Neutrophil (primary cell): ENCODE data around the gene WDR38.
"Not testable (repeated sequence)": the region's sequence is repeated elsewhere in the genome, so short reads cannot be mapped to it uniquely, and the experiment has no call there.

Source experiments
- H3K27ac ChIP-seq: fragments of 200-600 bp; sonication (generic); 2 replicates; pipeline ENCODE4 v1.5.1; 2016; ENCODE audit warnings: mild to moderate bottlenecking, moderate library complexity
- H3K27me3 ChIP-seq: fragments of 200-600 bp; sonication (generic); 2 replicates; pipeline ENCODE4 v1.6.0; 2016; ENCODE audit warnings: mild to moderate bottlenecking
- H3K36me3 ChIP-seq: fragments of 200-600 bp; sonication (generic); 2 replicates; pipeline ENCODE4 v1.5.1; 2017
- H3K4me1 ChIP-seq, 2 experiments: fragments of 200-600 bp in 1 of 2; sonication (generic) in 1 of 2; 1 replicate in 1 of 2; 2 replicates in 1 of 2; pipeline versions ENCODE4 v1.5.1 to v1.6.1; 2013 to 2016; ENCODE audit warnings: low read depth in 1 of 2, low read length in 1 of 2, mild to moderate bottlenecking in 1 of 2, moderate library complexity in 1 of 2; ENCODE audit not compliant: control insufficient read depth in 1 of 2, insufficient read depth in 1 of 2
- H3K4me3 ChIP-seq, 2 experiments: fragments of 200-600 bp in 1 of 2; sonication (generic) in 1 of 2; 1 replicate in 1 of 2; 2 replicates in 1 of 2; pipeline ENCODE4 v1.5.1; 2013 to 2016; ENCODE audit warnings: low read depth in 1 of 2, low read length in 1 of 2, mild to moderate bottlenecking in 1 of 2, moderate library complexity in 1 of 2
- H3K9me3 ChIP-seq: fragments of 200-600 bp; sonication (generic); 2 replicates; pipeline ENCODE4 v1.5.1; 2016
- CTCF ChIP-seq: fragments of 200-600 bp; sonication (generic); IDR thresholded peaks from 2 replicates; pipeline ENCODE4 v1.5.1; 2016; ENCODE audit warnings: antibody characterized with exemption

WDR38 gene

DNA sequence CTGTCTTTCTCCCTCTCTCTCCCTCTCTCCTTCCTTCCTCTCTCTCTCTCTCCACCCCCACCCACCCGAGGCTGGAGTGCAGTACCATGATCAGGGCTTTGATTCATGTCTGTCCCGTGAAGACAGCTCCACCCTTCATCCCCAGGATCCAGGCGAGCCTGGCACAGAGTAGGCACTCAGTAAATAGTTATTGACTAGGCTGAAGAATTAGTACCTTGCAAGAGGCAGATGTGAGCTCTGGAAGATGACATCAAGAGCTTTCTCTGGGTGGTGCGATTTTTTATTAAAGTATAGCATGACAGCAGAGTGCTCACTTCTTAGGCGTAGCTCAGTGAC, 24.0 kb upstream of the WDR38 start:
- Histone ChIP-seq H3K36me3 (no peaks in the 10 kb centered on the region), H3K27me3 (no peaks in the 10 kb centered on the region), H3K9me3 (no peaks in the 10 kb centered on the region), H3K4me1 (peaks cover 0 to 4% of the 10 kb centered on the region in 2 experiments), H3K27ac (no peak overlapping the region), H3K4me3 (no peak overlapping the region)
- TF ChIP-seq CTCF: no peak

- Histone ChIP-seq H3K27me3 (no peaks in the 10 kb centered on the region), H3K4me1 (peaks cover 0 to 4% of the 10 kb centered on the region in 2 experiments), H3K27ac (no peak overlapping the region), H3K36me3 (no peaks in the 10 kb centered on the region), H3K9me3 (no peaks in the 10 kb centered on the region), H3K4me3 (no peak overlapping the region)
- TF ChIP-seq CTCF: no peak
These were observed 22.7 kb upstream of the WDR38 start for GRCh38 chr9:124830593-124830992.

GRCh38 chr9:124831642-124832364, 21.5 kb upstream of the WDR38 start:
- no peak for TF ChIP-seq CTCF
- Histone ChIP-seq H3K9me3 (no peaks in the 10 kb centered on the region), H3K27ac (no peak overlapping the region), H3K27me3 (peaks cover 6% of the 10 kb centered on the region), H3K4me3 (no peak overlapping the region), H3K4me1 (peaks cover 0 to 4% of the 10 kb centered on the region in 2 experiments), H3K36me3 (no peaks in the 10 kb centered on the region)

GRCh38 chr9:124834591-124834990, 18.7 kb upstream of the WDR38 start:
- no peak overlapping the region for H3K27ac ChIP-seq
- no peaks in the 10 kb centered on the region for H3K9me3 ChIP-seq
- TF ChIP-seq CTCF: no peak
- H3K4me3 ChIP-seq: no peak overlapping the region
- peaks cover 34% of the 10 kb centered on the region for H3K27me3 ChIP-seq
- peaks cover 0 to 4% of the 10 kb centered on the region in 2 experiments for H3K4me1 ChIP-seq
- no peaks in the 10 kb centered on the region for H3K36me3 ChIP-seq

DNA sequence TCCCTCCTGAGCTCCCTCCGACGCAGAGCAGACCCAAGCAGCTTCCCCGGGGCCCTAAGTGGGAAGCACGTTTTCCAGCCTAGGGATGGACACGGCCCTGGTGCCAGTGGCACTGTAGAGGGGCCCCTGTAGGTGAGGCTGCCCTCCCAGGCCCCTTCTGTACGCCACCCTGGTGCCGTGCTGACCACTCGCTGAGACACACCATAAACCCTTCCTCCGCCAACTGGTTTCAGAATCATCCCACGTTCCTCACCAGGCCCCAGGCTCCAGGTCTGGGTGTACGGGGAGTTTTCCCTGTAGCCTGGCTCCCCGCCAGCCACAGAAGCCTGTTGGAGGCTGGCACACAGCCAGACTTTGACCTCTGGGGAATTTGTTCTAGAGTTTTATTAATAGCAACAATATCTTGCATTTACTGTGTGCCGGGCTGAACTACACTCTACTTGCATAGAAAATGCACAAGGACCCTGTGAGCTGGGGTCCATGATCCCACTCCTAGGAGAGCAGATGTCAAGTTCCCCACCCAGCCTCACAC, 18.2 kb upstream of the WDR38 start:
- TF ChIP-seq CTCF: no peak
- H3K4me3 ChIP-seq: no peak overlapping the region
- peaks cover 39% of the 10 kb centered on the region for H3K27me3 ChIP-seq

DNA sequence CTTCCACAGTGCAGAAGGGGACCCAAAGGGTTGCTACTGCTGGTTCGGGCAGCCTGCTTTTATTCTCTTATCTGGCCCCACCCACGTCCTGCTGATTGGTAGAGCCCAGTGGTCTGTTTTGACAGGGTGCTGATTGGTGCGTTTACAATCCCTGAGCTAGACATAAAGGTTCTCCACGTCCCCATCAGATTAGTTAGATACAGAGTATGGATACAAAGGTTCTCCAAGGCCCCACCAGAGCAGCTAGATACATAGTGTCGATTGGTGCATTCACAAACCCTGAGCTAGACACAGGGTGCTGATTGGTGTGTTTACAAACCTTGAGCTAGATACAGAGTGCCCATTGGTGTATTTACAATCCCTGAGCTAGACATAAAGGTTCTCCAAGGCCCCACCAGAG, 15.1 kb upstream of the WDR38 start:
- H3K4me1 ChIP-seq, H3K4me3 ChIP-seq: not testable (repeated sequence)
- H3K27me3 ChIP-seq: peaks cover 45% of the 10 kb centered on the region

More for the DNA sequence above, 18.2 kb upstream of the WDR38 start:
- no peaks in the 10 kb centered on the region for H3K9me3 ChIP-seq
- H3K4me1 ChIP-seq: peaks cover 0 to 4% of the 10 kb centered on the region in 2 experiments
- no peaks in the 10 kb centered on the region for H3K36me3 ChIP-seq
- no peak overlapping the region for H3K27ac ChIP-seq

DNA sequence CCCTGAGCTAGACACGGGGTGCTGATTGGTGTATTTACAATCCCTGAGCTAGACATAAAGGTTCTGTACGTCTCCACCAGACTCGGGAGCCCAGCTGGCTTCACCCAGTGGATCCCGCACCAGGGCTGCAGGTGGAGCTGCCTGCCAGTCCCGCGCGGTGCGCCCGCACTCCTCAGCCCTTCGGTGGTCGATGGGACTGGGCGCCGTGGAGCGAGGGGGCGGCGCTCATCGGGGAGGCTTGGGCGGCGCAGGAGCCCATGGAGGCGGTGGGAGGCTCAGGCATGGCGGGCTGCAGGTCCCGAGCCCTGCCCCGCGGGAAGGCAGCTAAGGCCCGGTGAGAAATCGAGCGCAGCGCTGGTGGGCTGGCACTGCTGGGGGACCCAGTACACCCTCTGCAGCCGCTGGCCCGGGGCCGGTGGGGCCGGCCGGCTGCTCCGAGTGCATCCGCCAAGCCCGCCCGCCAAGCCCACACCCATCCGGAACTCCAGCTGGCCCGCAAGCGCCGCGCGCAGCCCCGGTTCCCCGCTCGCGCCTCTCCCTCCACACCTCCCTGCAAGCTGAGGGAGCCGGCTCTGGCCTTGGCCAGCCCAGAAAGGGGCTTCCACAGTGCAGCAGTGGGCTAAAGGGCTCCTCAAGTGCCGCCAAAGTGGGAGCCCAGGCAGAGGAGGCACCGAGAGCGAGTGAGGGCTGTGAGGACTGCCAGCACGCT, 14.5 kb upstream of the WDR38 start:
- not testable (repeated sequence) for H3K36me3 ChIP-seq, H3K4me1 ChIP-seq, H3K4me3 ChIP-seq, H3K27ac ChIP-seq, H3K9me3 ChIP-seq
- H3K27me3 ChIP-seq: peaks cover 45% of the 10 kb centered on the region

More for the DNA sequence above, 15.1 kb upstream of the WDR38 start:
- H3K36me3 ChIP-seq, H3K27ac ChIP-seq, H3K9me3 ChIP-seq: not testable (repeated sequence)
